OCI-LY3 (cell line): Measurements from ENCODE around the gene FAM170A.

Experiments used
- H2AFZ ChIP-seq: fragments of 200-600, 300-600 bp; shearing (Covaris generic); 2 replicates; pipeline ENCODE4 v1.6.0; 2014; ENCODE audit warnings: antibody characterized with exemption, low read depth, low read length
- H3K27ac ChIP-seq: fragments of 200-600, 300-600 bp; sonication (generic); 2 replicates; pipeline ENCODE4 v1.5.1; 2014; ENCODE audit warnings: mild to moderate bottlenecking, low read length, moderate library complexity, mixed read lengths
- H3K27me3 ChIP-seq: fragments of 200-600, 300-600 bp; sonication (generic); 2 replicates; pipeline ENCODE4 v1.6.1; 2014; ENCODE audit warnings: low read depth, low read length, mixed read lengths
- H3K36me3 ChIP-seq: fragments of 200-600, 300-600 bp; sonication (generic); replicated peaks from 2 replicates; pipeline ENCODE3; 2014; ENCODE audit warnings: low read depth, low read length, mixed read lengths
- H3K4me1 ChIP-seq: fragments of 300-600, 200-600 bp; sonication (generic); 2 replicates; pipeline ENCODE4 v1.6.1; 2014; ENCODE audit warnings: low read length, mixed read lengths
- H3K4me2 ChIP-seq: fragments of 200-600, 300-600 bp; sonication (generic); 2 replicates; pipeline ENCODE4 v1.6.1; 2014; ENCODE audit warnings: low read length, mixed read lengths
- H3K4me3 ChIP-seq: fragments of 300-600, 200-600 bp; sonication (generic); 2 replicates; pipeline ENCODE4 v1.5.1; 2014; ENCODE audit warnings: antibody characterized with exemption, mild to moderate bottlenecking, low read length, moderate library complexity
- H3K79me2 ChIP-seq: fragments of 300-600, 200-600 bp; shearing (Covaris generic); 2 replicates; pipeline ENCODE4 v1.6.1; 2014; ENCODE audit warnings: mild to moderate bottlenecking, low read length, mixed read lengths
- H3K9ac ChIP-seq: fragments of 300-600, 200-600 bp; shearing (Covaris generic); 2 replicates; pipeline ENCODE4 v1.6.0; 2014; ENCODE audit warnings: mild to moderate bottlenecking, low read length, moderate library complexity
- H3K9me3 ChIP-seq: fragments of 200-600, 300-600 bp; shearing (Covaris generic); 2 replicates; pipeline ENCODE4 v1.6.1; 2014; ENCODE audit warnings: low read length, mixed read lengths; ENCODE audit not compliant: insufficient read depth
- H4K20me1 ChIP-seq: fragments of 200-600, 300-600 bp; sonication (generic); 2 replicates; pipeline ENCODE4 v1.6.1; 2016; ENCODE audit warnings: low read length, mixed read lengths; ENCODE audit not compliant: insufficient read depth
- CTCF ChIP-seq: fragments of 200-600, 300-600 bp; sonication (generic); IDR thresholded peaks from 2 replicates; pipeline ENCODE4 v1.5.1; 2014; ENCODE audit warnings: antibody characterized with exemption, low read length, low read depth
- EZH2phosphoT487 ChIP-seq: fragments of 200-600 bp; shearing (Covaris generic); IDR thresholded peaks from 2 replicates; pipeline ENCODE4 v1.6.1; 2018; ENCODE audit warnings: antibody characterized with exemption, mixed run types, low read depth

FAM170A gene

GRCh38 chr5:119656023-119656422, 26.7 kb downstream of the FAM170A start:
- H3K4me3 ChIP-seq: no peak overlapping the region
- no peaks in the 10 kb centered on the region for H3K4me1 ChIP-seq
- TF ChIP-seq CTCF (no peak), EZH2phosphoT487 (no peak)
- no peaks in the 10 kb centered on the region for H3K36me3 ChIP-seq
- no peak overlapping the region for H3K4me2 ChIP-seq
- no peak overlapping the region for H3K27ac ChIP-seq
- no peaks in the 10 kb centered on the region for H3K9me3 ChIP-seq
- no peak overlapping the region for H2AFZ ChIP-seq
- no peaks in the 10 kb centered on the region for H4K20me1 ChIP-seq
- H3K79me2 ChIP-seq: no peaks in the 10 kb centered on the region
- H3K9ac ChIP-seq: no peak overlapping the region
- H3K27me3 ChIP-seq: no peaks in the 10 kb centered on the region

- no peak overlapping the region for H3K4me3 ChIP-seq
- H3K4me1 ChIP-seq: peaks cover 10% of the 10 kb centered on the region
- no peaks in the 10 kb centered on the region for H3K36me3 ChIP-seq
- TF ChIP-seq EZH2phosphoT487: no peak
- no peak for TF ChIP-seq CTCF
- no peak overlapping the region for H3K9ac ChIP-seq
- H3K79me2 ChIP-seq: no peaks in the 10 kb centered on the region
- no peaks in the 10 kb centered on the region for H3K27me3 ChIP-seq
- H3K27ac ChIP-seq: no peak overlapping the region
- H4K20me1 ChIP-seq: no peaks in the 10 kb centered on the region
- no peak overlapping the region for H3K4me2 ChIP-seq
- H3K9me3 ChIP-seq: no peaks in the 10 kb centered on the region
- H2AFZ ChIP-seq: no peak overlapping the region
Measured at GRCh38 chr5:119666542-119666941, 37.2 kb downstream of the FAM170A start.

- H3K9ac ChIP-seq: no peak overlapping the region
- H3K4me1 ChIP-seq: peaks cover 6% of the 10 kb centered on the region
- no peaks in the 10 kb centered on the region for H3K27me3 ChIP-seq
- H4K20me1 ChIP-seq: no peaks in the 10 kb centered on the region
- TF ChIP-seq CTCF (no peak), EZH2phosphoT487 (no peak)
- H3K36me3 ChIP-seq: no peaks in the 10 kb centered on the region
- no peak overlapping the region for H3K27ac ChIP-seq
- no peaks in the 10 kb centered on the region for H3K9me3 ChIP-seq
- no peak overlapping the region for H2AFZ ChIP-seq
- no peak overlapping the region for H3K4me2 ChIP-seq
- no peaks in the 10 kb centered on the region for H3K79me2 ChIP-seq
- no peak overlapping the region for H3K4me3 ChIP-seq
Measured at GRCh38 chr5:119678351-119679028, 49.1 kb downstream of the FAM170A start.

GRCh38 chr5:119680080-119680479, 50.7 kb downstream of the FAM170A start:
- TF ChIP-seq EZH2phosphoT487 (no peak), CTCF (no peak)

More at GRCh38 chr5:119680080-119680479, 50.7 kb downstream of the FAM170A start:
- Histone ChIP-seq H3K27me3 (no peaks in the 10 kb centered on the region), H3K36me3 (no peaks in the 10 kb centered on the region), H3K79me2 (no peaks in the 10 kb centered on the region), H3K27ac (no peak overlapping the region), H3K4me1 (peaks cover 6% of the 10 kb centered on the region), H3K9ac (no peak overlapping the region), H3K4me2 (no peak overlapping the region), H2AFZ (no peak overlapping the region), H4K20me1 (no peaks in the 10 kb centered on the region), H3K9me3 (no peaks in the 10 kb centered on the region), H3K4me3 (no peak overlapping the region)
